Small intestine (tissue), 7 donors: Measurements from ENCODE around the gene OVOL1. TPM values are rescaled to one million over a fixed set of nuclear protein-coding genes. Genes with fewer than 3 reads are reported as not detected.
"Not testable (repeated sequence)": the region's sequence is repeated elsewhere in the genome, so short reads cannot be mapped to it uniquely, and the experiment has no call there.

Experiments
- DNase-seq, 2 donors: peaks; one replicate each; pipeline versions ENCODE4 v3.0.0 to v3.0.0-alpha.2; 2013
- FAIRE-seq: peaks from 2 replicates; lab custom pipeline; 2012; peaks lifted over from hg19 to GRCh38; lab: Jason Lieb, UNC
- H3K27ac ChIP-seq, 3 donors: one replicate each; pipeline ENCODE4 v1.5.1; 2013; ENCODE audit warnings: low read length in 2 of 3, mild to moderate bottlenecking in 2 of 3, control low read depth in 1 of 3, inconsistent platforms in 1 of 3, low read depth in 1 of 3, moderate library complexity in 1 of 3
- H3K27me3 ChIP-seq, 3 donors: one replicate each; pipeline ENCODE4 v1.6.1; 2013; ENCODE audit warnings: low read length in 3 of 3, inconsistent platforms in 1 of 3; ENCODE audit not compliant: control insufficient read depth in 3 of 3, insufficient read depth in 3 of 3
- H3K36me3 ChIP-seq, 3 donors: one replicate each; pipeline ENCODE4 v1.6.1; 2013; ENCODE audit warnings: low read length in 3 of 3, inconsistent platforms in 1 of 3, low read depth in 1 of 3, mild to moderate bottlenecking in 1 of 3, moderate library complexity in 1 of 3; ENCODE audit not compliant: control insufficient read depth in 3 of 3, insufficient read depth in 2 of 3
- H3K4me1 ChIP-seq, 3 donors: one replicate each; pipeline ENCODE4 v1.6.1; 2013; ENCODE audit warnings: low read length in 2 of 3, inconsistent platforms in 1 of 3, low read depth in 1 of 3, mild to moderate bottlenecking in 1 of 3, moderate library complexity in 1 of 3; ENCODE audit not compliant: control insufficient read depth in 3 of 3, insufficient read depth in 2 of 3
- H3K4me3 ChIP-seq, 3 donors: one replicate each; pipeline ENCODE4 v1.5.1; 2013; ENCODE audit warnings: low read length in 3 of 3, control low read depth in 1 of 3, inconsistent platforms in 1 of 3, low read depth in 1 of 3, mild to moderate bottlenecking in 1 of 3, moderate library complexity in 1 of 3
- H3K9me3 ChIP-seq, 2 donors: one replicate each; pipeline ENCODE4 v1.6.1; 2013; ENCODE audit warnings: low read depth in 1 of 2, low read length in 1 of 2; ENCODE audit not compliant: control insufficient read depth in 2 of 2, insufficient read depth in 1 of 2
- WGBS, 3 donors: extraction: QIAGEN DNeasy Blood & Tissue Kit; methylation state at CpG; one replicate each; pipeline ENCODE4 v1.1.7; 2013; 5-methylcytosine and 5-hydroxymethylcytosine counted together
- polyA plus RNA-seq, 4 donors: library from polyadenylated mRNA; stranded (reverse) in 3 of 4; unstranded in 1 of 4; fragments of 200-250 nt in 3 of 4; fragments of 120-200 nt in 1 of 4; gene quantifications; one replicate each; pipeline versions ENCODE4 v1.2.1 to v1.2.3, GENCODE V29; 2013
- donor health status: healthy with polysubstance abuse.
- donor health status: control.
- donor health status: control.
- donor health status: Bipolar disorder and iron deficiency.
- donor health status: healthy.

OVOL1 gene
- polyA plus RNA-seq, 4 donors, result 11.9 to 41.3 (median 20.1) TPM

- peaks cover 0 to 8% (median 4%) of the 10 kb centered on the region in 3 donors for H3K27me3 ChIP-seq
- H3K4me3 ChIP-seq, result no peak overlapping the region
- no peaks in the 10 kb centered on the region for H3K9me3 ChIP-seq
- 90 to 92% (median 92%) methylated on average over 17 of the region's 17 CpGs for WGBS, 3 donors
- no peaks in the 10 kb centered on the region for H3K4me1 ChIP-seq
- DNase-seq, result no peak
- H3K27ac ChIP-seq, result no peak overlapping the region
- H3K36me3 ChIP-seq, result no peaks in the 10 kb centered on the region
- FAIRE-seq, result no peak
Observed at GRCh38 chr11:65745049-65745448, 41.8 kb upstream of the OVOL1 start.

GRCh38 chr11:65762169-65762568 lies 24.7 kb upstream of the OVOL1 start:
- H3K27ac ChIP-seq, H3K27me3 ChIP-seq, FAIRE-seq, H3K4me3 ChIP-seq, H3K9me3 ChIP-seq, H3K36me3 ChIP-seq, DNase-seq: not testable (repeated sequence)
- peaks cover 0 to 11% (median 0%) of the 10 kb centered on the region in 3 donors for H3K4me1 ChIP-seq
- 34 to 68% (median 54%) methylated on average over 4 to 5 of the region's 5 CpGs for WGBS, 3 donors

- H3K27ac ChIP-seq, H3K36me3 ChIP-seq, FAIRE-seq, H3K9me3 ChIP-seq, H3K4me3 ChIP-seq, H3K27me3 ChIP-seq, DNase-seq: not testable (repeated sequence)
- 87 to 97% (median 94%) methylated on average over 19 to 22 of the region's 29 CpGs for whole genome bisulfite sequencing, 3 donors
- H3K4me1 ChIP-seq, result peaks cover 0 to 11% (median 0%) of the 10 kb centered on the region in 3 donors
Observed at GRCh38 chr11:65762816-65763215, 24.0 kb upstream of the OVOL1 start.

GRCh38 chr11:65764434-65764833 lies 22.4 kb upstream of the OVOL1 start:
- Histone ChIP-seq H3K4me1 (peaks cover 0 to 11% (median 0%) of the 10 kb centered on the region in 3 donors), H3K9me3 (no peaks in the 10 kb centered on the region), H3K27ac (no peak overlapping the region), H3K36me3 (no peaks in the 10 kb centered on the region), H3K27me3 (no peaks in the 10 kb centered on the region), H3K4me3 (no peak overlapping the region)
- WGBS, 3 donors, result 22 to 63% (median 40%) methylated on average over 5 of the region's 5 CpGs
- DNase-seq (peak in 1 of 2 donors; percentile 68), FAIRE-seq (no peak)

- no peak overlapping the region for H3K27ac ChIP-seq
- no peaks in the 10 kb centered on the region for H3K36me3 ChIP-seq
- no peaks in the 10 kb centered on the region for H3K27me3 ChIP-seq
- 49 to 58% (median 58%) methylated on average over 7 of the region's 7 CpGs for WGBS, 3 donors
- no peak overlapping the region for H3K4me3 ChIP-seq
- DNase-seq (no peak), FAIRE-seq (no peak)
- peaks cover 0 to 11% (median 0%) of the 10 kb centered on the region in 3 donors for H3K4me1 ChIP-seq
- H3K9me3 ChIP-seq, result no peaks in the 10 kb centered on the region
Observed at GRCh38 chr11:65766535-65766934, 20.3 kb upstream of the OVOL1 start.

- 78 to 85% (median 80%) methylated on average over 10 of the region's 10 CpGs for WGBS, 3 donors
- H3K9me3 ChIP-seq, result no peaks in the 10 kb centered on the region
- H3K36me3 ChIP-seq, result no peaks in the 10 kb centered on the region
- peaks cover 0 to 11% (median 0%) of the 10 kb centered on the region in 3 donors for H3K4me1 ChIP-seq
- no peak for DNase-seq
- H3K4me3 ChIP-seq, result no peak overlapping the region
- H3K27me3 ChIP-seq, result no peaks in the 10 kb centered on the region
- H3K27ac ChIP-seq, result no peak overlapping the region
- FAIRE-seq, result no peak
Observed at GRCh38 chr11:65767406-65767805, 19.5 kb upstream of the OVOL1 start.

GRCh38 chr11:65767806-65768205 lies 19.1 kb upstream of the OVOL1 start:
- not testable (repeated sequence) for DNase-seq, H3K27me3 ChIP-seq, FAIRE-seq, H3K4me3 ChIP-seq, H3K27ac ChIP-seq, H3K36me3 ChIP-seq, H3K9me3 ChIP-seq
- WGBS, 3 donors, result 53 to 77% (median 74%) methylated on average over 5 of the region's 5 CpGs
- H3K4me1 ChIP-seq, result peaks cover 0 to 11% (median 0%) of the 10 kb centered on the region in 3 donors

- Histone ChIP-seq H3K27ac (no peak overlapping the region), H3K27me3 (no peaks in the 10 kb centered on the region), H3K4me3 (no peak overlapping the region), H3K9me3 (no peaks in the 10 kb centered on the region), H3K36me3 (peaks cover 0 to 10% (median 0%) of the 10 kb centered on the region in 3 donors), H3K4me1 (no peaks in the 10 kb centered on the region)
- FAIRE-seq, result no peak
- WGBS, 3 donors, result 84 to 86% (median 86%) methylated on average over 12 of the region's 12 CpGs
- no peak for DNase-seq
Observed at GRCh38 chr11:65770951-65771567, 15.8 kb upstream of the OVOL1 start.
